Epithelial cell of proximal tubule (primary cell): ENCODE data around the gene NEUROG1. TPM values are rescaled to one million over a fixed set of nuclear protein-coding genes. Genes with fewer than 3 reads are reported as not detected.

Source experiments
- total RNA-seq: library from RNA; depleted of rRNA; stranded (reverse); fragments of >200 nt; gene quantifications from 2 replicates; pipeline ENCODE4 v1.2.3, GENCODE V29; 2015

Gene NEUROG1
- total RNA-seq, 1 donor from 2014 or later, result not detected

Other genes starting within 250 kb of the NEUROG1 start
- gene MACROH2A1, start 136.7 kb downstream of the NEUROG1 start, total RNA-seq, result 390 and 403 TPM in 2 replicates
- not detected in 2 replicates for gene DCANP1, start 88.6 kb downstream of the NEUROG1 start, total RNA-seq
- gene TIFAB, start 83.6 kb downstream of the NEUROG1 start, total RNA-seq, result not detected in 2 replicates
- 0.06 and 0.14 TPM in 2 replicates for gene CXCL14, start 43.0 kb upstream of the NEUROG1 start, total RNA-seq